HG03135 (cell line): ENCODE measurements around the gene WNT10A.

Source experiments
- ATAC-seq: cut with Tn5 transposase; IDR thresholded peaks from one replicate; pipeline ENCODE4 v1.9.1; 2021; ENCODE audit warnings: mild to moderate bottlenecking, moderate library complexity; ENCODE audit not compliant: unreplicated experiment

WNT10A gene

DNA sequence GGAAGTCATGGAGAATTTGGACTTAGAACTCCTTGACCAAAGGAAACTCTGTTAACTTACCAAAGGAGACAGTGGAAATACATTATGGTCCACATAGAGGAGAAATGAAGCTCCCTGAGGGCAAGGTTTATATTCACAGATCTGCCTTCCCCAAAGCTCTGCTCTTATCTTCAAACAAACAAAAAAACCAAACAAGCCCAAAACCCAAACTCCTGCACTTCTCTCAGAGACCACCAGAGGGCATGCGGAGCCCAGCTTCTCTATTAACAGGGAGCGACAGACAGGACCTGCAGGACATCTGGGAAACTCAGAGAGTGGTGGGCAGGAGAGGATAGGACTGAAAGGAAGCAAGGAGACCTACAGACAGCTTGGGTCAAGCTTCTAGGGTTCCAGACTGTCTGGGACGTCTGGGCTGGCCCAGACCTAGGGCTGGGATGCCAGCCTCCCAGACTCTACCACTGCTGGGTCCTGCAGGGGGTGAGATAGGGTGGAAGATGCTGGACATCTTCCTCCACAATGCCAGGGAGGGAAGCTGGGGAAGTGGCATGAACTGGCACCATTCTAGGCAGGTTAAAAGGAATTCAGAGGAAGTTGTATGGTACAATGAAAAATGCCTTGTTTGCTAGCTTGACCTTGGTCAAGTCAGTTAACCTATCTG is 4.0 kb upstream of the WNT10A start:
- ATAC-seq = no peak

DNA sequence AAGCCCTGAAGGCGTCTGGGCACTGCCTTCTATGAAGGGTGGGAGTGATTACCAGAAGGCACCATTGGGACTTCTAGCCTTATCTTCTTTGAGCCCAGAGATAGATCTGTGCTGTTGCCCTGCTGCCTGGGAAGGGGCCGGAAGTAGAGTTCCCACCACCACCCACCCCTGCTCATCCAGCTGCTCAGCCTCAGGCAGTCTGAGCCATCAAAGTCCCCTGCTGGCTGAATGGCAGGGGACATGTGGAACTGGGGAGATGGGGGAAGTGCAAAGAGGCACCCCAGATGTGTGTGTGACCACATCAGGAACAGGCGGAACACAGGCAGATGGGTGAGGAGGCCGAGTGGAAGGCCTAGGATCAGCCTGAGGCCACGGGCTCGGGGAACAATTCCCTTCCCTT is 3.3 kb upstream of the WNT10A start:
- ATAC-seq = no peak

DNA sequence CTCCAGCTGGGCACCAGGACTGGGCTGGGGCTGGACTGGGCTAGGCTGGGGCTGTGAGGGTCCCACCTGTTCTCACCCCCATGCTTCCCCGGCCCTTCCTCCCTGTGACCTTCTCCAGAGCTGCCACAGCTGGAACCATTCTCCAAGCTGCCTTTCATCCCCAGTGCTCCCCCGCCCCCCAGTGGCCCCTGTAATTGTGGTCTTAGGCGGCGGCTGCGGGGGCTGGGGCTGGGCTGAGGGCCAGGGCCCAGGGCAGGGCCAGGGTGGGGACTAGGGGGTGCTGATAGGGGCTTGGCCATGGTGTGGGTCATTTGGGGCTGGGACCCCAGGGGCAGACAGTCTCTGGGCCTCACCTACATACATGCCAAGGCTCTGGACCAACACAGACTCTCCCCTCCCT is 2.8 kb upstream of the WNT10A start:
- no peak for ATAC-seq

DNA sequence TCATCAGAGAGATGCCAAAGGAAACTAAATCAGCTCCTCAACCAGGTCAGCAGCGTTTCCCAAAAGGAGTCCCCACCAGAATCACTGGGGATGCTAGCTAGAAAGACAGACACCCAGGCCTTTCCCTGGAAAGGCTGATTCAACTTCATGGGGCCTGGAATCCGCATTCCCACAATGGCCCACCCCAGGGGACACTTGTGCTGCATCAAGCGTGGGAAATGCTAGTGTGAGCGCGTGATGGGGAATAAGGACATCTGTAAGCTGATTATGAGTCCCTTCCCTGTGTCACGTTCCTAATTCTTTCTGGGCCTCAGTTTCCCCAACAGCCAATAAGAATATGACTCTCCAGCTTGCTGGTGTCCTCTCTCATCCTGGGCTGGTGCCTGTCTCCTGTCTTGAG is 2.2 kb upstream of the WNT10A start:
- no peak for ATAC-seq

DNA sequence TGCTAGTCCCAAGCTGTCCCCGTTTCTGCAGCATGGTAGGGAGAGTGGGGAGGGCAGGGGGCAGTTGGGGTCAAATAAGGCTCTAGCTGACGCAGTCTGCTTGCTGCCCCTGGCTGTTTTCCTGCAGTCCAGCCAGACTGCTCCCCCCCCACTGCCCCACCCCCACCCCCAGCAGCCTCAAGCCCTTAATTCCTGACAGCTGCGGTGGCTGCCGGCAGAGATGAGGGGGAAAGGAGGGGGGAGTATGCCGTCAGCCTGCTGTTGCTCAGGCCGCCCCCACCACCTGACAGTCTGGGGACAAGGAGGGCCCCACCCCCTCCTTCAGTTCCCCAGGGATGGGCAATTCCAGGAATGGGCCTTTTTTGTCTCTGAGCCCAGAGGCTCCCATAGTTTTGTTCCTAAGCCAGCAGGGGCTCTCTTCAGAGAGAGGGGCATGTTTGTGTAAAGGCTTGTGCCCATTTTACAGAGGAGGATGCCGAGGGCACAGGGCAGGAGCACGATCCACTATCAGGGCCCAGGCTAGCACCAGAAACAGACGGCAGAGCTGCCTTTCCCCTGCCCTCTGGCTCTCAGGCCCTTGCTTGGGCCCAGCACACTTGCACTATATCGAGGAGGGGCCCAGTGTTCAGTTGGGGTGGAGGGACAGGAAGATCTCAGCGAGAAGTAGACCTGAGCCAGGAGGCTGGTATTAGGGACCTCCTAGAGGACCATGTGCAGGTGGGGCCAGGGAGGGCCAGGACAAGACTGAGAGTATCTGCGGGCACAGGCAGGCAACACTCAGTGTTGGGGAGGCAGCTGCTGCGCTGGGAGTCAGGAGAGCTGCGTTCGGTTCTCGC is 1.5 kb upstream of the WNT10A start:
- no peak for ATAC-seq

DNA sequence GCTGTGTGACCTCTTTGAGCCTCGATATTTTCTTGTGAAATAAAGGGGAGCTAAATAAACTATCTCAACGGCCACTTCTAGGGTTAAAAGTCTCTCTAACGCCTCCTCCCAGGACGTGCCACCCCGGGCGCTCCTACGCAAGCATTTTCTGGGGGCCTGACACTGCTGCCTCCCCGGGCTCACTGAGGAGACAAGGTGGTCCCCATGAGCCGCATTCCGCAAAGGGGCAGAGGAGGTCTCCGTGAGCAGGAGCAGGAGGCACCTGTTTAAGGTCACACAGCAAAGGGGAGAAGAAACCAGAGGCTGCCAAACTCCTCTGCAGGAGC is 913 bp upstream of the WNT10A start:
- ATAC-seq = no peak

DNA sequence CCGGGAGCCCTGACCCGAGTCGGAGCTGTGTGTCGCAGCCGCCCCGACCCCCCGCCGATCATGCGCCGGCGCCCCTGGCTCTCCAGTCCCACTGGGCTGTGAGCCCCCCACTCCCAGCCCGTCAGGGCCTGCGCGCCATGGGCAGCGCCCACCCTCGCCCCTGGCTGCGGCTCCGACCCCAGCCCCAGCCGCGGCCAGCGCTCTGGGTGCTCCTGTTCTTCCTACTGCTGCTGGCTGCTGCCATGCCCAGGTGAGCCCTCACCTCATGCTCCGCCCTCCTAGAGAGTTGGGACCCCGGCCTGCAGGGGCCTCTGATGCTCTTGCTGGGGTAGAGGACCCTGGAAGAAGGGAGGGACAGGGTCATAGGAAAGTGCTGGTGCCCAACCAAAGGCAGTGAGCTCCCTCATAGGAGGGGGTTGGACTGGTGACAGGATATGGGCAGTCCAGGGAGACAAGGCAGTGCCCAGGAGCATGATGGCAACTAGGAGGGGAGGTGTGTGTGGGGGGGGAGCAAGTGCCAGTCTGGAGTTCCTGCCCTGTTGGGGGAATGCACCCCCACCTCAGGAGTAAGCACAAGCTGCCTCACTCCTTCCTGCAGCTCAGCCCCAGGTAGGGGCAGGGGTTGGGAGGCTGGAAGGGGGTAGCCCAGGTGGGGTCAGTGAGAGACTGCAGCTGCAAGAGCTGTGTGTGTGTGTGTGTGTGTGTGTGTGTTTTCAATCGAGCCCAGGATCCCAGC is 375 bp downstream of the WNT10A start:
- ATAC-seq = no peak

DNA sequence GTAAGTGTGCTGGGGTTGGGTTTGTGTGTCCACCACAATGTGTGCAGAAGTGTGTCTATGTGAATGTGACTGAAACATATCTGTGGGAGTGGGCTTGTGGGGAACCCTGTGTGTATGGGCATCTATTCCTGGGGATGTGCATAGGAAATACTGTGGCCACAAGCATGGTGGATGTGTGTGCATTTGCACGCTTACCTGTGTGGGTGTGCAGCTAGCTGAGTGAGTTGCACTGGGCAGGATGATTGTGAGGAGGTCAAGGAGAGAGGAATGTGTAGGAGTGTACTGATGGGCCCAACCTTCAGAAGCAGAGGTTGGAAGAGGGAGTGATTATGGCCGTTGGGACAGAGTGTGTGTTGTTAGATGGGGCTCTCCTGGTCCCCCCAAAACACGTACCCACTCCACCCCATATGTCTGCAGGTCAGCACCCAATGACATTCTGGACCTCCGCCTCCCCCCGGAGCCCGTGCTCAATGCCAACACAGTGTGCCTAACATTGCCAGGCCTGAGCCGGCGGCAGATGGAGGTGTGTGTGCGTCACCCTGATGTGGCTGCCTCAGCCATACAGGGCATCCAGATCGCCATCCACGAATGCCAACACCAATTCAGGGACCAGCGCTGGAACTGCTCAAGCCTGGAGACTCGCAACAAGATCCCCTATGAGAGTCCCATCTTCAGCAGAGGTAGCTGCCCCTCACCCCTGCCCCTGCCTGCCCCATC is 1.2 kb downstream of the WNT10A start:
- no peak for ATAC-seq

DNA sequence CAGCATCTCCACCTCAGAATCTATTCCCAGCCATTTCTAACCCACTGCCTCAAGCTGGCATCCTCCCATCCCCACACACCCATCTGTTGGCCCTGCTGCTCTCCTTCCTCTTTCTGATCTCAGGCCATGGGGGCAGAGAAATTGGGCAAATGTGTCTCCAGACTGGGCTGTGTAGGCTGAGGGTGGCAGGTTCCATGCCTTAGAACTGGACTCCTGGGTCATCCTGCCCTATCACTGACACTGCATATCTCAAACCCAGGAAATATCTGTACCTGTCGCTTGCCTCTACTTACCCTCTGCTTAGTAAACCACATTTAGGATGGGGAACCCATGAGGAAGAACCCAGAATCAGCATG is 1.8 kb downstream of the WNT10A start:
- no peak for ATAC-seq

DNA sequence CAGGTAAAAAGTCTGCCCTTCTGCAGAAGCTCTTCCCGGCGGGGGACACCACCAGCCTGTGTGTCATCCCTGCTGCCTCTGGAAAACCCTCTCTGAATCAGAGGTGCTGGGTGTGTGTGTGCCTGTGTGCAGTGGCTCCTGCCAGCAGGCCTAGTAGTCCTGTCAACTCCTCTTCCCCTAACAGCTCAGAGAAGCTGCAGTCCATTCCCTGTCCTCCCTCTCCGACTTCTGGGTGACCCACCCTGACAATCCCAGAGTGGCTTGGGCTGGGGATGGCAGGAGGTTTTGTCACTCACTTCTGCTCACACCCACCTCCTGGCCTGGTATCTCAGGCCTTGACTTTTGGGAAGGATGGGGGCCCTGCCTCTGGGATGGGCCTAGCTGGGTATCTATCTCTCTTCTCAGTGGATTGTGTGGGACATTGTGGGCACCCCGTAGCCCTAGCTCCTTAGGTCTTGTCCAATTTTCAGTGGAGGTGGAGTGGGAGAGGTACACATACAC is 2.3 kb downstream of the WNT10A start:
- no peak for ATAC-seq

DNA sequence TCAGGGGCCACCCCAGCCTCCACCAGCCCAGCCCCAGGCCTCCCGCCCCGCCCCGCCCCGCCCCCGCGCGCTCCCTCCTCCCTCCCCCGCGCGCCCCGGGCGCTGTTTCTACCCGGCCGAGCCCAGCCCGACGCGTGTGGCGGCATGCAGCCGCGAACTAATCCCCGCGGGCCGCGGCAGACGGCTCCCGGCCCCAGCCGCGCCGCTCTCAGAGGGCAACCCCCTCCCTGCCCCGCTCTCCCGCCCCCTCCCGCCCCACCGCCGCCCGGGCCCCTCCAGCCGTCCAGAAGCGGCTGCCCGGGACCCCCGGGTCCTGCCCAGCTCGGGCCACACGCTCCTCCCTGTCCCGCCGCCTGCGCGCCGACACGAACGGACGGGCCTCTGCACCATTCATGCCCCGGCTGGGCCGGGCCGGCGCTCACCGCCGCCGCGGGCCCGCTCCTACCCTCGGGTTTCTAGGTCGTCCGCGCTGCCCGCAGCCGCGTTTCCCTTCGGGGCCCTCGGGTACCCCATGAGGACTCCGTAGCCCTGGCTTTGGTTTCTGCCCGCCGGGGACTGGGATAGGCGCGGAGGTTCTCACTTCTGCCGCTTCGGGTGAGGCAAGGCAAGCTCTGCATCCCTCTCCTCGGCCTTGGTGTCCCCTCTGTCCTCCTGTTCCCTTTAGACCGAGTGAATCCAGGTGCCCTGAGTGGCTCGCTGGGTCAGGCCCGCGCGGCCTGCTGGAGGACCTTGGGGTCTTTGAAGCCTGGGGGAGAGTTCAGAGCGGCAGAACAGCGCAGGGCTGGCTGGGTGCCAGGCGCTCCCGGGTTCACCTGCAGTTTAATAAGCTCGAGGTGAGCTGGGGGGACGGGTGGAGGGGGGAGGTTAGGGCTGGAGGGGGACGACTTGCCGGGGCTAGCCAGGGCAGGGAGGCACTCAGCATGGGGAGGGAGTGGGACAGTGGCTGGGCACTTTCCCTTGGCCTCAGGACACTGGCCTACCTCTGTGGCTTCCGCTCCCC is 3.1 kb downstream of the WNT10A start:
- ATAC-seq = no peak

DNA sequence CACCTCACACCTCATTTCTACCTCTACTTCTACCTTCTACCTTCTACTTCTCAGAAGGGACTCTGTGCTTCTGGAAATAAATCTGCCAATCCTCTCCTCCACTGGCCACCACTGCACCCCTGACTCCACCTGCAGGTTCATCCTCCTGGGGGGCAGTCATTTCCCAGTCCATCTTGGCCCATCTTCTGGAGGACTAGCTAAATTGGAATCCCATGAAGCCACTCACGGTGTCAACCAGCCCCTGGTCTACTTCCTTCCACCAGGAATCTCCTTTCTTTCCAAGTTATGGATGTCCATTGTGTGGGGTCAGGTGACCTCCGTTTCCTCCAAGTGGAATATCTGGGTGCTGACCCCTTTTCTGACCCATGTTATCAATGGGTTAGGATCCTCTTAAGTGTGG is 3.9 kb downstream of the WNT10A start:
- ATAC-seq = no peak

DNA sequence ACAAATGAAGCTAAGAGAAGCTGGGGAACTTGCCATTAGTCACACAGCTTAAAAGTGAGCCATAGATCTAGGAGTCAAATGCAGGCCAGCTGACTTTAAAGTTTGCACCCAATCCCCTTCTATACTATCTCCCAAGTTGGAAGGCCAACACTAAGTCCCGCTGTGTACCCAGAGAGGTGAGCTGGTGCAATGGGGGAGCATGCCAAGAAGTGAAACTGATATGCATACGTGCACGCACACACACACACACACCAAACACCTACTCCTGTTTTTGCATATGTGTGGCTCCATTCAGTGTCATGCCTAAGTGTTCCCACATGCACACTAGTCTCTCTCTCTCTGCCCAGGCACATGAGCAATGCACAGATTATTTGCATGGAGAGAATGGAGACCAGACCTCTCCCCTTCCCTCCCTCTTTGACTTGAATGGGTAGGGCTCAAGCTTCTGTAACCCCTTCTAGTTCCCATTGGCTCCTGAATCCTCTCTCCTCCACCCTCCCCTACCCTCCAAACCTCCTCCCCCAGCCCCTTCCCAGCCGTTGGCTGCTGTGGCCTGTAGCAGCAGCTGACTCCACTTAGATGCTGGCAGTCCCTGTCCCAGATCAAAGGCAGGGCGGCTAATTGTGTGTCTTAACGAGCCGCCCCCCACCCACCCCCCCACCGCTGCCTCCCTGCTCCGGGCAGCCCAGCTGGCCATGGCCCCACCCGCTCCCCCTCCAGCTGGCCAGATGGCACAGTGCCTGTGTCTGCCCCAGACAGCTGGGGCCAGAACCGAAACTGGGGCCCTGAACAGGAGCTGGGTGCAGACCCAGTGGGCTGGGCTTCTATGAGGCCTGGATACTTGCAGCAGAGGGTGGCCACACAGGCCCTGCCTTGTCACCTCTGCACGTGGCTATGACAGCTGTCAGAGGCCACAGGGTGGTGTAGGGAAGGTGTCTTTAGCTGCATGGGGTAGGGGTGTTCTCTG is 5.6 kb downstream of the WNT10A start:
- peak; percentile 41 for ATAC-seq

DNA sequence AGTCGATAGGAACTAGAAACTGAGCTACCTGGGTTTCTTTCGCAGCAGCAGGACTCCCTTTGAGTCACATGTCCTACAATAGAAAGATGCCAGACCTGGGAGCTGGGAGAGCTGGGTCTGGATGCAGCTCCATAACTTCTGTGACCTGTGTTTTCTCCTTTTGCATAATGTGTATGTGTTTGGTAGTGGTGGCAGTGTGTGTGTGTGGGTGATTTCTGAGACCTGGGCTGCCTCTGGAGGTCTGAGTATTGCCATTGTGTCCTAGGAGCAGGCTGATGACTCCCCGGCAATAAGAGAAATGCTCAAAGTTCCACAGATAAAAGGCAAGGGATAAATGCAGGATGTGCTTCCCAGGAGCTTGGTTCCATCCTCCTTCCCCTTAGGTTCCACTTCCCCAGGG is 6.4 kb downstream of the WNT10A start:
- no peak for ATAC-seq

DNA sequence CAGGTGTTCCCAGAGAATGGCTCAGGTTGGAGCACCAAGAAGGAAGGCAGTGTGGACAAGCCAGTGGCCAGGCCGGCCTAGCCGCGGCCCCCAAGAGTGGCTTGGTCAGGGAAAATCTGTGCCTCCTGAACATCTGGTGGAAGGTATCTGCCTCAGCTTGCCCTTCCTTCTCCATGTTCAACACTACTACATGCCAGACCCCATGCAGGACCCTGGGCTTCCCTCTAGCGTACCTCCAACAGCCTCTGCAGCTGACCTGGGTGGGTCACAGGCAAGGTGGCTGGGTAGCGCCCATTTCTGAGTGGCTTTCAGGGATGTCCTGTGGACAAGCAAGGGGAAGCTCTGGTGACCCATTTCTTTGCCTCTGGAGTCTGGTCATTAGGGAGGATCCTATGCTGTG is 7.7 kb downstream of the WNT10A start:
- no peak for ATAC-seq

DNA sequence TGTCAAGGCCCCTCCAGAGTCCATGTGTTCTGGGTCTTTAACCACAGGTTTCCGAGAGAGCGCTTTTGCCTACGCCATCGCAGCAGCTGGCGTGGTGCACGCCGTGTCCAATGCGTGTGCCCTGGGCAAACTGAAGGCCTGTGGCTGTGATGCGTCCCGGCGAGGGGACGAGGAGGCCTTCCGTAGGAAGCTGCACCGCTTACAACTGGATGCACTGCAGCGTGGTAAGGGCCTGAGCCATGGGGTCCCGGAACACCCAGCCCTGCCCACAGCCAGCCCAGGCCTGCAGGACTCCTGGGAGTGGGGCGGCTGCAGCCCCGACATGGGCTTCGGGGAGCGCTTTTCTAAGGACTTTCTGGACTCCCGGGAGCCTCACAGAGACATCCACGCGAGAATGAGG is 9.3 kb downstream of the WNT10A start:
- ATAC-seq = no peak

DNA sequence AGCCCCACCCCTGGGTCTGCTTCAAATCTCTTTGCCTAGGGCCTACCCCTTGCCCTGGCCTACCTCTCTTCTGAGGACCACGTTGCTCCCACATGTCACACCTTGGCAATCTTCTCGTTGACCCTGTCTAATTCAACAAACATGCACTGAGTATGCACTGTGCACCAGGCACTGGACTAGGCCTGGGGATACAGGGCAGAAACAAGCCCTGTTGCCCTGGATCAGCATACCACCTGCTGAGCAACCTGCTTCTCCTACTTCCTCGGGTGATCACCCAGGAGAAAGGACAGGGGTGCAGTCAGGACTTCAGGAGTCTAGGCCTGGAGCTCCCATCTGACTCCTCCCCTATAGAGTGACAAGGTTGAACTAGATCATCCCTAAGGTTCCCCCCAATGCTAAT is 9.7 kb downstream of the WNT10A start:
- no peak for ATAC-seq

DNA sequence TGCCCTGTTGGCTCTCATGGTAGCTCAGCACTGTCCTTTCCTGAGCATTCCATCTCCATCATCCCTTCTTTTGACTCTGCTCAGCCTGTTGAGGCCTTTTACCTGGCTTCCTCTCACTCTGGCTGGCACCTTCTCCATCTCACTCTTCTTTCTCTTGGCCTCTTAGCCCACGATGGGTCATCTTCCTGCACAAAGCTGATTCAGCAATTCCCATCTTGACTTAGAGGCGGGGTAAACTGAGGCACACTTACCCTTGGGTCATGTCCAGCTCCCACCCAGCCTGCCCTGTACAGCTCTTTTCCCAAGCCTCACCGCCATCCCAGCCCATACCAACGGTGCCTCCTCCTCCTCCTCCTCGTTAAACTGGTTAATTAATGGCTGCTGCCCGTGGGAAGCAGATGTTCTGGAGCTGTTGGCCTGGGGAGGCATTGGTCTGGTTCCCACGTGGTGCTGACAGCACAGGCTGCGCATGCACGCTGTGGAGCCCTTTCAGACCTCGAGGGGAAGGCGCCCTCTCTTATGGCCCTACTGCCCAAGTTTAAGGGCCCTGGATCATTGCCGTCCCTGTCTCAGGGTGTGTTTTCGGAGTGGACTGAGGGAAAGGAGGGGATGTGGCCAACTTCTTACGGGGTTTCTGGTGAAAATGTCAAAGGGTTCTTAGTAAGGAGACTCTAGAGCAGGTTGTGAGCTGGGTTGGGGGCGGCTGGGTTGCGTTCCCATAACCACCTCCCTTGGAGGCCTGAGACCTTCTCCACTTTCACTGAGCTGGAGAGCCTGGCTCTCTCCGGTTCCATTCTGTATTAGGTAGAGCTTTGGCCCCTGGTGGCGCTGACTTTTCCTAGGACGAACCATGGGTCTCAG is 10.9 kb downstream of the WNT10A start:
- no peak for ATAC-seq
